Activated naive CD8-positive, alpha-beta T cell (primary cell): Measurements from ENCODE around the gene TBCA.

Source experiments
- H3K27ac Mint-ChIP-seq: one replicate; pipeline ENCODE4 v1.8.0; 2021; ENCODE audit warnings: mixed read lengths
- H3K27me3 Mint-ChIP-seq: one replicate; pipeline ENCODE4 v1.8.0; 2021; ENCODE audit warnings: mixed read lengths
- H3K36me3 Mint-ChIP-seq: one replicate; pipeline ENCODE4 v1.8.0; 2021; ENCODE audit warnings: mixed read lengths
- H3K4me1 Mint-ChIP-seq: one replicate; pipeline ENCODE4 v1.8.0; 2021; ENCODE audit warnings: low read depth, mixed read lengths
- H3K4me3 Mint-ChIP-seq: one replicate; pipeline ENCODE4 v1.8.0; 2021; ENCODE audit warnings: mild to moderate bottlenecking, mixed read lengths
- H3K9me3 Mint-ChIP-seq: one replicate; pipeline ENCODE4 v1.8.0; 2021; ENCODE audit warnings: low read depth, mixed read lengths

The TBCA gene

DNA sequence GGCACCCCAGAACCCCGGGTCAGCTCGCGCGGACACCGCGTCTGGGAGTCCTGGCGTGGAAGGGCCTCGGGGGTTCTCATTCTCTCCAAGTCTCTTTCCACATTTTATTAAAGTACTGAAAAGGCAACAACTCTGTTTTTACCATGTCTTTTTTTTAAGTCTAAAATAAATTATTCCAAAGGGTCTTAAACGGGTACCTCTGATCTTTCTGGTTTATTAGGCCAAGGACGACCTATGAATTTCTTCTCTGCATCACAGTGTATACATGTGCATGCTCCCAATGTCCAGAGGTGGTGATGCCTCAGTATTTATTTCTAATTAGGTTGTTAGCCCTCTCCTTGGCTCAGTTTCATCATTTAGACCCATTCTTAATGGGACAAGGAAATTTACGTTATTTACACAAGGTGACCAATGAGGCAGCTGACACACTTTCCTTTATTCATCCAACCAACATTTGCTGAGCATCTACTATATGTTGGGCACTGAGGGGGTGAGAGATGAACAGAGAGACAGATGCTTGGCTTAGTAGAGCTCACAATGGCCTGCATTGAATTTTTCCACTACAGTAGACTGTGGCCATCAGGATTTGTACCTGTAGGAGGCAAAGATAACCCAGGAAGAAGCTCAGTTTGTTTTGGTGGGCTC is 130.0 kb downstream of the TBCA start:
- peaks cover 1% of the 10 kb centered on the region for H3K9me3 Mint-ChIP-seq
- peaks cover 20% of the 10 kb centered on the region for H3K4me1 Mint-ChIP-seq
- peaks cover under 1% of the 10 kb centered on the region for H3K36me3 Mint-ChIP-seq
- H3K27ac Mint-ChIP-seq, result no peak overlapping the region
- peaks cover 47% of the 10 kb centered on the region for H3K27me3 Mint-ChIP-seq
- H3K4me3 Mint-ChIP-seq, result peak overlapping the region; percentile 49

DNA sequence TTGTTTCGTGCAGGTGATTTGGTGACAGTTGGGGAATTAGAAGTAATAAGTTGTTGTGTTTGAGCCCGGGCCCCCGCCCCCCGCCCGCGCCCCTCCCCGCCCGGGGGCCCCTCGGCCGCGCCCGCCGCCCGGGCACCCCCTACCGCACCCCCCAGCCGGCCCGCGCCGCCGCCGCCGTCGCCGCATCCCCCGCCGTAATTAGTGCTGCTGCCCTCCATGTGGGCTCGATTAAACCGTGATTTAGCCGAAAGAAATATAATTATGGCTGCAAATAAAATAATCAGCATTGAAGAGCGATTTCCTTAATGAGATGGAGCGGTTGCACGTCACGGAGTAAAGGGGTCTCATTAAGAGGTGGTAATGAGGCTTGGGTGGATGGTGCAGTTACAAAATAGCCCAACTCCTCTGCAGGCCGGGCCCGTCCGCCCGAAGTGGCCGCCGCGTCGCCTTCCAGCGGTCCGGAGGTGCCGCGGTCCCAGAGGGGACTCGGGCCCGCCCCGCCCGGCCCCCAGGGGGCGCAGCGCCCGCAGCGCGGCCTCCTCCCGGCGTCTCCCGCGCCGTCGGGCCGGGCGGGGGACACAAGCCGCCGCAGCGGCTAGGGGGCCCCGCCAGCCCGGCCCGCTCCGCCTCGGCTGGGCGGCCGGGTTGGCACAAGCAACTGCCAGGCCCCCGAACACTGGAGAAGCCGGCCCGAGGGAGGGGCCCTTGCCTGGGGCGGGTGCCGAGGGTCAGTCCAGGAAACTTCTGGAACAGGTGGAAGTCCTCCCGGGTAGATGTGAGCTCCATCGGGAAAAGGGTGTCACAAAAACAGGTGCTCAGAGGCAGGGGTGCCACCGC is 130.8 kb downstream of the TBCA start:
- Mint-ChIP-seq H3K27me3 (peaks cover 51% of the 10 kb centered on the region), H3K4me1 (peaks cover 22% of the 10 kb centered on the region), H3K4me3 (peak overlapping the region; percentile 74), H3K36me3 (peaks cover 3% of the 10 kb centered on the region), H3K9me3 (peaks cover 3% of the 10 kb centered on the region), H3K27ac (no peak overlapping the region)

DNA sequence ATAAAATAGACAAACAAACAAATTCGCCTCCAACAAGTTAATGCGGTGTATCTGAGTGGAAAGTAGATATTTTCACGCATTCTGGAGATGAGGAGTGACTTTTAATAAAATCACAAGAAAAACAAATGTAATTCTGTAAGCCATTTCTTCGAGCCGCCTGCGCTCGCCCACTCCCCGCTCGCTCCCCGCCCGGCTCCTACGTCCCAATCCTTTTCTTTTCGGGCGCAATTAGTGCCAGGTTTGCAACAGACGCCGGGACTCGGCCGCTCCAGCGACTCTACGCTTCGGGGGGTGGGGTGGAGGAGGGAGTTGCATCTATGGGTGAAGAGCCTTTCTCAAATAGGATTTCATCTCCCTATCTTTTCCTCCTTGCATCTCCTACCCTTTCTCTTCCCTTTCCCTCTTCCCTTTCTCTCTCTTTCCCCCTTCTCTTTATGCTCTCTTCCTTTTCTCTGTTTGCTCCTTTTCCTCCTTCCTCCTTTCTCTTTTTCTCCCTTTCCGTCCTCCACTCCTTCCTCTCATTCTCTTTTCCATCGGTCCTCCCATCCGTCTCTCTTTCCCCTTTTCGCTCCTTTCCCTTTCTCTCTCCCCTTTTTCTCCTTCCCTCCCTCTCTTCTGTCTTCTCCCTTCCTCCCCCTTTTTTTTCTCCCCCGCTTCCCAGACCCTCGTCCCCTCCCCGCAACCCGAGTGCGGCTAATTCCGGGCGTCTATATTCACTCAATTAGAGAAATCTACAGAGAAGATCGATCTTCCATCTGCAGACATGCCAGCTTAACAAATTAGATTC is 131.6 kb downstream of the TBCA start:
- H3K9me3 Mint-ChIP-seq, result peaks cover 3% of the 10 kb centered on the region
- peaks cover 53% of the 10 kb centered on the region for H3K27me3 Mint-ChIP-seq
- no peak overlapping the region for H3K27ac Mint-ChIP-seq
- H3K4me3 Mint-ChIP-seq, result peak overlapping the region; percentile 78
- H3K4me1 Mint-ChIP-seq, result peaks cover 22% of the 10 kb centered on the region
- peaks cover 3% of the 10 kb centered on the region for H3K36me3 Mint-ChIP-seq

DNA sequence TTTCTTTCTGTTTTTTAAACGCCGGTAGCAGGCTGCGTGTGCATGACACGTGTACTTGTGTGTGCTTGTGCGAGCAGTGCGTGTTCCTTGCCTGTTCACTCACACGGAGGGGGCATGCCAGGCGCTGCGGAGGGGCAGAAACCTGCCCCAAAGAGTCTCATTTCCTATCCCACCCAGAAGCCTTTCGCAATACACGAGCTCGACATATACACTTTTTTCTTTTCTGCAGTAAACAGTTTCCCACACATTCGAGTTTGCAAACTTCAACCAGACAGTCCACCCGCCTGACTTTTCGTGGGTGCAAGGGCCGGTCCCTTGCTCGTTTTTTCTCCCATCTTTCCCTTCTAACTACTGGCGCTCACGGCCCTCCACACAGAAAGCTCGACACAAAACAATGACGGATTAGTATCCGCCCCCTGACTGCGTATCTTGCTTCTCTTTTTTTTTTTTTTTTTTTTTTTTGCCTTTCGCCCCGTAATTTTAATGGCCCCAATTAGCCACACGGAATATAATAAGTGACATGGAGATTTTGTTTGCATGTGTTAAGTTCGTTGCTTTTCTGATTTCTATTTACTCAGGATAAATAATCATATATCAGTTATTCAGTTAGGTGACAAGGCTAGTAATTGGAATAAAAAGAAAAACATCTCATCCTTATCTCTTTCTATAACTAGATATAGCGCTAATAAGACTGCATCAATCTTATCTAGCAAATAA is 132.3 kb downstream of the TBCA start:
- peaks cover 3% of the 10 kb centered on the region for H3K9me3 Mint-ChIP-seq
- no peak overlapping the region for H3K27ac Mint-ChIP-seq
- peaks cover 25% of the 10 kb centered on the region for H3K4me1 Mint-ChIP-seq
- H3K27me3 Mint-ChIP-seq, result peaks cover 55% of the 10 kb centered on the region
- H3K36me3 Mint-ChIP-seq, result peaks cover 3% of the 10 kb centered on the region
- H3K4me3 Mint-ChIP-seq, result peak overlapping the region; percentile 78

DNA sequence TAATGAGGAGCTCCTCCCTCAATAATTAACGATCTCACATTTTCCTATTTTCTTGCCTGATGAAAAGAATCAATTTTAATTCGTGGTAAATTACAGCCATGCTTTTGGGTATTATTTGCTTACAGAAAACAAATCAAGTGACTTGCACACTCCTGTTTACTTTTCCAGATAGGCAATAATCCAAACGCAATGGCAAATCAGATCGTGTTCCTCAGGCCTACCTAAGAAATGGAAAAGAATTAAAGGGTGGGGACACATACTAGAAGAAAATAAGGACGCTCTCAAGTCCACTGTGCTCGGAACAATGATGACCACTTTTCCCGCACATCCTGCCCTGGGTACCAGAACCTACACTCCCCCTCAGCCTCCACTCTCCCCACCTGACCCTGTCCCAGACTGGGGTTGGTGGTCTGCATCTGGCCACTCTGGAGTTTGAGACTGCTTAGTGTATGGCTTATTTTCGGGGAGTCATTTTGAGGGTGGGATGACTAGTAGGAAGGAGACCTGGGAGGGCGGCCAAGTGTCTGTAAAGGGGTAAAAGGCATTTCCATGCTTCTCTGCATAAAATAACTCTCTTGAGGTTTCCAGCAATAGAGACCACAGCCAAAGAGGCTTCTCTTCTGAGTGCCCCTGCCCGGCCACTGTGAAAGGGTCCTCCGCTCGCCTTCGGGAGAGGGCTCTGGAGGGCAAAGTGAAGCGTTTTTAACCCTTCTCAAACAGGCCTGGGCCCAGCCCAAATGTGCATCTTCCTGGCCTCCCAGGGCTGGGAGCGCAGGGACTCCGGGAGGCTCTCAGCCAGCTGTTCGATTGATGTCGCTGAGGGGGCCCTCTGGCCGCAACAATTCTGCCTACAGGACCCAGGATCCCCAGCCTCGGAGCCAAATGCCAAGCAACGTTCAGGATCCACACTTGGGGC is 133.1 kb downstream of the TBCA start:
- H3K4me1 Mint-ChIP-seq, result peaks cover 25% of the 10 kb centered on the region
- H3K27me3 Mint-ChIP-seq, result peaks cover 52% of the 10 kb centered on the region
- peaks cover 3% of the 10 kb centered on the region for H3K36me3 Mint-ChIP-seq
- peak overlapping the region; percentile 10 for H3K27ac Mint-ChIP-seq
- H3K4me3 Mint-ChIP-seq, result peak overlapping the region; percentile 78
- peaks cover 3% of the 10 kb centered on the region for H3K9me3 Mint-ChIP-seq

DNA sequence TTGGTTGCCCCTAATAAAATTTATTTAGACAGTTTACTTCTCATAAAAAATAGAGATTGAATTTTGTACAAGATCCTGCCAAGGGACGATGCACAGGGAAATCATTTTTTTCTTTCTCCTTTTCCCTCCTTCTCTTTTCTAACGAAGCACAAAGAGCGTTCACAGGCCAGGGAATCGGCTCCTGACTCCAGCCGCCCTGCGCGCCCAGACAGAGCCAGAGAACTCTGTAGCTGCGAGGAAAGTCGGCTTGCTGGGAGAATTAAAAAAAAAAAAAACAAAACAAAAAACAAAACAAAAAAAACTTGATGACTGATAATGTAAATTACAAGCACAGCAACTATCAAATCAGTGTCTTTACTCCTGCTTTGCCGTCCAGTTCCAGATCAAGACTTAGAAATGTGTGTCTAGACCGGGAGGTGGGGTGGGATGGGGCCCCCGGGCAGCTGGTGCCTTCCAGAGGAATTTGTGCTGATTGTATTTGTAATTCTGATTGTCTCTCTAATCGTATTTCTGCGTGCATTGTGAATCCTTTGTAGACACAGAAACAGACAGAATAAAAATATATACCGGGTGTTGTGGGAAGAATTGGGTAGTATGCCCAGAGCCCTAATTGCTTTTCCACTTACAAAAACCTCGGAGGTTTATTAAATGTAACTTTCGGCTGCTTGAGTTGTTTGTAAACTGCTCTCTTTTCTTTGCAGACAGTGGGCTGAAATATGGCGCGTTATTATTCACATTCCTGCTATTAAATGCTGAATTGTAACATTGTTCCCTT is 134.0 kb downstream of the TBCA start:
- Mint-ChIP-seq H3K4me1 (peaks cover 34% of the 10 kb centered on the region), H3K27ac (no peak overlapping the region), H3K9me3 (peaks cover 3% of the 10 kb centered on the region), H3K27me3 (peaks cover 60% of the 10 kb centered on the region), H3K4me3 (no peak overlapping the region), H3K36me3 (peaks cover 3% of the 10 kb centered on the region)

DNA sequence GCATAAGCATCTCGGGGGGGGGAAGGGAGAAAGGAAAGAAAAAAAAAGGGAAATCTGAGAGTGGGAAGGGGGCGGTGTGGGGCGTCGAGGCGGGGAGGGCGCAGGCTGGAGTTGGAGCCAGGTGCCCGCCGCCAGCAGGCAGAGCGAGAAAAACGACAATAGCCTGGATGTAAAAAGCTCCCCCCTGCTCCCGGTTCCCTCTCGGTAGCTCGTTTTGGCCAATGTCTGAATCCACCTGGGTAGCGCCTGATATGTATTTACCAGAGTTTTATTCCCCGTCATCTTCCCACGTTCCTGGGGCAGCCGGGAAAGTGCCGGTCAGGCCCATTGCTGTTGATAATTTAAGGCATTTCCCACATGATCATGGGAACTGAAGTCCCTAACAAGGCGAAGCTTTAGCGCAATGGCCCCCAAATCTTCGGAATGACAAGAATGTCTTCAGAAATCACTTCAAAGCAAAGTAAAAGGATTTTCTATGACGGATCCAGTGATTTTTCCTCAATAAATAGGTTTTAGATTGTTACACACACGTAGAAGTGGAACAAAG is 134.7 kb downstream of the TBCA start:
- H3K4me3 Mint-ChIP-seq, result no peak overlapping the region
- peaks cover 3% of the 10 kb centered on the region for H3K9me3 Mint-ChIP-seq
- peaks cover 3% of the 10 kb centered on the region for H3K36me3 Mint-ChIP-seq
- peaks cover 55% of the 10 kb centered on the region for H3K27me3 Mint-ChIP-seq
- H3K27ac Mint-ChIP-seq, result peak overlapping the region; percentile 22
- peaks cover 34% of the 10 kb centered on the region for H3K4me1 Mint-ChIP-seq
